Stomach (tissue), 9 donors: ENCODE measurements around the gene TSPAN8. TPM values are rescaled to one million over a fixed set of nuclear protein-coding genes. Genes with fewer than 3 reads are reported as not detected.

Experiments used
- DNase-seq, 2 donors: peaks; one replicate each; pipeline versions ENCODE4 v3.0.0 to v3.0.0-alpha.2; 2013 to 2019
- H3K27ac ChIP-seq, 5 donors: fragments of 200-600 bp in 4 of 5; sonication (generic) in 4 of 5; one replicate each; pipeline ENCODE4 v1.5.1; 2013 to 2019; ENCODE audit warnings: mild to moderate bottlenecking in 1 of 5, moderate library complexity in 1 of 5
- H3K27me3 ChIP-seq, 3 donors: fragments of 200-600 bp; sonication (generic); one replicate each; pipeline ENCODE4 v1.5.1; 2017 to 2019; ENCODE audit warnings: mixed run types in 1 of 3
- H3K36me3 ChIP-seq, 4 donors: fragments of 200-600 bp; sonication (generic); 1 replicate in 3 of 4; 2 replicates in 1 of 4; pipeline ENCODE4 v1.5.1; 2016 to 2019
- H3K4me1 ChIP-seq, 4 donors: fragments of 200-600 bp; sonication (generic); one replicate each; pipeline ENCODE4 v1.5.1; 2016 to 2019
- H3K4me3 ChIP-seq, 4 donors: fragments of 200-600 bp; sonication (generic) in 3 of 4; one replicate each; pipeline ENCODE4 v1.5.1; 2016 to 2019; ENCODE audit warnings: mild to moderate bottlenecking in 1 of 4
- H3K9me3 ChIP-seq, 4 donors: fragments of 200-600 bp; sonication (generic); one replicate each; pipeline ENCODE4 v1.5.1; 2016 to 2019
- EP300 ChIP-seq: sonication (generic); formaldehyde crosslinking; IDR thresholded peaks from one replicate; pipeline ENCODE4 v1.6.1; 2017; ENCODE audit warnings: antibody characterized with exemption
- POLR2A ChIP-seq, 4 donors: fragments of 450-650 bp; IDR thresholded peaks; one replicate each; pipeline ENCODE4 v1.6.1; 2016; ENCODE audit warnings: antibody characterized with exemption in 4 of 4, control low read depth in 2 of 4, mild to moderate bottlenecking in 1 of 4, moderate library complexity in 1 of 4
- POLR2AphosphoS5 ChIP-seq, 3 donors: sonication (generic); formaldehyde crosslinking; IDR thresholded peaks; one replicate each; pipeline ENCODE4 v1.6.1; 2016; ENCODE audit warnings: antibody characterized with exemption in 3 of 3
- WGBS, 5 donors: extraction: QIAGEN DNeasy Blood & Tissue Kit in 3 of 5; methylation state at CpG; one replicate each; pipeline versions ENCODE4 v1.1.5 to v1.1.7; 2013 to 2018; 5-methylcytosine and 5-hydroxymethylcytosine counted together
- intact Hi-C: fragments of 100-400 bp; cut with DNase I; formaldehyde crosslinking; loops from one replicate; pipeline ENCODE4 v1.15.1; 2023; ENCODE audit warnings: low total_unique reads
- polyA plus RNA-seq, 3 donors: library from polyadenylated mRNA; stranded (reverse); fragments of 200-250 nt; gene quantifications; one replicate each; pipeline ENCODE4 v1.2.3, GENCODE V29; 2013
- total RNA-seq, 5 donors: library from RNA; depleted of rRNA; stranded (reverse); fragments of >200 nt; gene quantifications; one replicate each; pipeline versions ENCODE4 v1.1.0 to v1.2.3, GENCODE V29; 2014 to 2016
- TF ChIP-seq, protein P1 (sequence below), 7 experiments: fragments of 450-650 bp in 4 of 7; fragments of 200-600 bp in 3 of 7; sonication (generic) in 3 of 7; IDR thresholded peaks; one replicate each; pipeline ENCODE4 v1.5.1; 2016 to 2019; ENCODE audit warnings: antibody characterized with exemption in 7 of 7, control low read depth in 2 of 7, mild to moderate bottlenecking in 1 of 7
- donor health status: healthy with polysubstance abuse.
- donor health status: Bipolar disorder and iron deficiency.
- donor health status: healthy.

TSPAN8 gene
- total and polyA plus RNA-seq, 8 donors = 15.8 to 532 (median 127) TPM

DNA sequence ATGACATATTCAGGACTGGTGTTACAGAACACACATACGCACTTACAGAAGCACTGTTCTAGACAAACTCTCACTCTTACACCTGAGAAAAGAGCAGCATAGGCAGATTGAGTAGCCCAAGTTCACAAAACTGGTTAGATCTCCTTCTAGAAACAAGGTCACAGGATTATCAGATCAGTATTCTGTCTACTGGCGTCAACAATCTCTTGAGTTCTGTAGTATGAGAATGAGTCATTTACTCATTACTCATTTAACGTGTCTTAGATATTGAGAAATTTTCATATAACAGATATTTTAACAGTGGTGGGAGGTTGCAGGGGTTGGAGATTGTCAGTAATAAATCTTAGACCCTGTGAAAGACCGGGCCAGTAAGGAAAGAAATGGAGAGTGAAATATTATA is 2.8 kb upstream of the TSPAN8 start:
- H3K9me3 ChIP-seq = peaks cover 0 to 4% (median 0%) of the 10 kb centered on the region in 4 donors
- peaks cover 33 to 56% (median 49%) of the 10 kb centered on the region in 4 donors for H3K4me1 ChIP-seq
- TF ChIP-seq POLR2AphosphoS5 (IDR thresholded peaks at IDR 0.05) (peak in 2 of 3 donors; percentile 42 to 54), POLR2A (IDR thresholded peaks at IDR 0.05) (no peak)
- TF ChIP-seq, protein P1, sequence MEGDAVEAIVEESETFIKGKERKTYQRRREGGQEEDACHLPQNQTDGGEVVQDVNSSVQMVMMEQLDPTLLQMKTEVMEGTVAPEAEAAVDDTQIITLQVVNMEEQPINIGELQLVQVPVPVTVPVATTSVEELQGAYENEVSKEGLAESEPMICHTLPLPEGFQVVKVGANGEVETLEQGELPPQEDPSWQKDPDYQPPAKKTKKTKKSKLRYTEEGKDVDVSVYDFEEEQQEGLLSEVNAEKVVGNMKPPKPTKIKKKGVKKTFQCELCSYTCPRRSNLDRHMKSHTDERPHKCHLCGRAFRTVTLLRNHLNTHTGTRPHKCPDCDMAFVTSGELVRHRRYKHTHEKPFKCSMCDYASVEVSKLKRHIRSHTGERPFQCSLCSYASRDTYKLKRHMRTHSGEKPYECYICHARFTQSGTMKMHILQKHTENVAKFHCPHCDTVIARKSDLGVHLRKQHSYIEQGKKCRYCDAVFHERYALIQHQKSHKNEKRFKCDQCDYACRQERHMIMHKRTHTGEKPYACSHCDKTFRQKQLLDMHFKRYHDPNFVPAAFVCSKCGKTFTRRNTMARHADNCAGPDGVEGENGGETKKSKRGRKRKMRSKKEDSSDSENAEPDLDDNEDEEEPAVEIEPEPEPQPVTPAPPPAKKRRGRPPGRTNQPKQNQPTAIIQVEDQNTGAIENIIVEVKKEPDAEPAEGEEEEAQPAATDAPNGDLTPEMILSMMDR (IDR thresholded peaks at IDR 0.05) = no peak
- WGBS, 5 donors = 33 to 68% (median 52%) methylated on average over 4 of the region's 4 CpGs
- no peaks in the 10 kb centered on the region for H3K36me3 ChIP-seq
- H3K27me3 ChIP-seq = no peaks in the 10 kb centered on the region
- peak in 1 of 2 donors; percentile 51 for DNase-seq
- H3K27ac ChIP-seq = peak overlapping the region; percentile 54 to 87 (median 82)
- intact Hi-C loops = no loop called here
- H3K4me3 ChIP-seq = no peak overlapping the region

DNA sequence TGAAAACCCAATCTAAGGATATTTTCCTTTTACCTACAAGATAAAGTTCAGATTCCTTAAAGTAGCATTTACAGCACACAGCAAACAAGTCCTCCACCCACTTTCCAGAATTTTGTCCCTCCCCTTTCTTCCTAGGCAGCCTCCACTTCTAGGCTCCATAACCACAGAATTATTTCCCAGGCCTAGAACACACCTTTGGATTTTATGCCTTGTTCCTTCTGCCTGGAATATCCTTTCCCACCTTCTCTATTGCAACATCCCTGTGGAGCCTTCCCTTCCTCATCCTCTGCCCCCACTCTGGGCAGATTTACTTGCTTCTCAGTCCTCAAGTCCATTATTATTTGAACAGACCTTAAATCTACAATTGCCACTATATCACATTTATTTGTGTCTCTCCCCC is 2.1 kb upstream of the TSPAN8 start:
- DNase-seq = no peak
- intact Hi-C loops = no loop called here
- Histone ChIP-seq H3K27me3 (no peaks in the 10 kb centered on the region), H3K4me3 (no peak overlapping the region), H3K36me3 (no peaks in the 10 kb centered on the region), H3K4me1 (peaks cover 28 to 51% (median 42%) of the 10 kb centered on the region in 4 donors), H3K27ac (peak overlapping the region; percentile 54 to 87 (median 82)), H3K9me3 (peaks cover 0 to 3% (median 0%) of the 10 kb centered on the region in 4 donors)
- TF ChIP-seq POLR2A (IDR thresholded peaks at IDR 0.05) (no peak), EP300 (no peak), POLR2AphosphoS5 (IDR thresholded peaks at IDR 0.05) (no peak)
- TF ChIP-seq, protein P1 (IDR thresholded peaks at IDR 0.05) = no peak

DNA sequence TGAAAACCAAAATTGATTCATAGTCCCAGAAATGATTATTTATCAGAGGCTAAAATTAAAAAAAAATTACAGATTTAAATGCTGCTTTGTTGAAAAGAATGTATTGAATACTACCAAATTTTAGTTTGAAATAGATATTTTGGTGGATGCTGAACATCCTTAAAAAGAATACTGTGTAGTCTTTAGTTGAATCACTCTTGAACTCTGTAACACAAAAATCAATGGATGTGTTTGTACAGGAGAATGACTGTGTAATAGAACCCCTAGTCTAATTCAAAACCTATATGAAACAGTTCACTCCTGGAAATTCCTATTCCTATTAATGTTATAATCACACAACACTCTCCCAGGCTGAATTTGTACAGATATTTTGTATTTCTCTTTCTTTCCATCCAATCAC is 1.5 kb upstream of the TSPAN8 start:
- H3K36me3 ChIP-seq = no peaks in the 10 kb centered on the region
- no peaks in the 10 kb centered on the region for H3K27me3 ChIP-seq
- no peaks in the 10 kb centered on the region for H3K9me3 ChIP-seq
- no peak for DNase-seq
- no peak overlapping the region for H3K4me3 ChIP-seq
- H3K27ac ChIP-seq = peak overlapping the region in 4 of 5 donors; percentile 54 to 87 (median 76)
- intact Hi-C loops = no loop called here
- TF ChIP-seq EP300 (no peak), POLR2AphosphoS5 (IDR thresholded peaks at IDR 0.05) (no peak), POLR2A (IDR thresholded peaks at IDR 0.05) (no peak)
- TF ChIP-seq, protein P1 (IDR thresholded peaks at IDR 0.05) = no peak
- H3K4me1 ChIP-seq = peaks cover 25 to 45% (median 36%) of the 10 kb centered on the region in 4 donors

DNA sequence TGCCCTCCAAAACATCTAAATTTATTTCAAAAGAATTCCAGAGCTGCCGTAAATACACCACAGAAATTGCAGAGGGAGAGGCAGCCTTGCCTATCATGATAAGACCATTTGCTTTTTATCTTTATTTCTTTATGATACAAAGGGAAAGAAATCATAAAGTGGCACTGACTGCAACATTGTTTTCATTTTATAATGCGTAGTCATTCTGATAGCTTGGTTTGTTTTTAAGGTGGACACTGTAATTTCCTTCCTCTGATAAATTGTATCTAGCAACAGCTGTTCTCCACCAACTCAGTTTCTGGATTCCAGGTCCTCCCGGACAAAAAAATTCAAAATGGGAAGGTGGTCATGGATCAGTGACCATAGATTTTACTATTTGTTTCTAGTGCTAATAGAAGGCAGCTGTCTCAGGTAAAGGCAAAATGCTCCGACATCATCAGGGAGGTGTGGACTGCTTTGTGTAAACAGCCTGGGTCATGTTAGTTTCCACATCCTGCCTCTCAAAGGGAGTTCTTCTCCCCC is 623 bp upstream of the TSPAN8 start:
- H3K27ac ChIP-seq = peak overlapping the region; percentile 54 to 87 (median 75)

More for the DNA sequence above, 623 bp upstream of the TSPAN8 start:
- DNase-seq = peak in 1 of 2 donors; percentile 60
- TF ChIP-seq, protein P1 (IDR thresholded peaks at IDR 0.05) = no peak
- TF ChIP-seq POLR2AphosphoS5 (IDR thresholded peaks at IDR 0.05) (peak in 2 of 3 donors; percentile 15 to 17), EP300 (no peak), POLR2A (IDR thresholded peaks at IDR 0.05) (no peak)
- Histone ChIP-seq H3K4me3 (peak overlapping the region in 3 of 4 donors; percentile 29 to 40 (median 30)), H3K9me3 (no peaks in the 10 kb centered on the region), H3K27me3 (no peaks in the 10 kb centered on the region), H3K4me1 (peaks cover 22 to 42% (median 31%) of the 10 kb centered on the region in 4 donors), H3K36me3 (no peaks in the 10 kb centered on the region)
- 12 to 29% (median 19%) methylated on average over 4 of the region's 4 CpGs for WGBS, 5 donors
- intact Hi-C loops = no loop called here
